Vagina (tissue), 2 donors: ENCODE results near the gene INTS7. TPM values are rescaled to one million over a fixed set of nuclear protein-coding genes. Genes with fewer than 3 reads are reported as not detected.

Experiments used
- DNase-seq, 2 donors: peaks; one replicate each; pipeline ENCODE4 v3.0.0-alpha.2; 2017; ENCODE audit errors: extremely low spot score in 2 of 2
- H3K27ac ChIP-seq: fragments of 200-600 bp; sonication (generic); one replicate; pipeline ENCODE4 v1.5.1; 2019
- H3K27me3 ChIP-seq: fragments of 200-600 bp; sonication (generic); one replicate; pipeline ENCODE4 v1.5.1; 2019
- H3K36me3 ChIP-seq, 2 donors: fragments of 200-600 bp; sonication (generic); one replicate each; pipeline ENCODE4 v1.5.1; 2017 to 2019
- H3K4me1 ChIP-seq: fragments of 200-600 bp; sonication (generic); one replicate; pipeline ENCODE4 v1.5.1; 2019
- H3K4me3 ChIP-seq, 2 donors: fragments of 200-600 bp; sonication (generic); 1 replicate in 1 of 2; 2 replicates in 1 of 2; pipeline ENCODE4 v1.5.1; 2016 to 2019
- H3K9me3 ChIP-seq: fragments of 200-600 bp; sonication (generic); one replicate; pipeline ENCODE4 v1.5.1; 2019
- CTCF ChIP-seq, 3 experiments: fragments of 450-650 bp in 2 of 3; fragments of 200-600 bp in 1 of 3; sonication (generic) in 1 of 3; IDR thresholded peaks; one replicate each; pipeline ENCODE4 v1.5.1; 2017 to 2019; ENCODE audit warnings: antibody characterized with exemption in 3 of 3, mild to moderate bottlenecking in 2 of 3, moderate library complexity in 2 of 3
- POLR2A ChIP-seq, 2 donors: fragments of 450-650 bp; IDR thresholded peaks; one replicate each; pipeline ENCODE4 v1.6.1; 2017; ENCODE audit warnings: antibody characterized with exemption in 2 of 2, mild to moderate bottlenecking in 2 of 2, moderate library complexity in 2 of 2
- POLR2AphosphoS5 ChIP-seq, 2 donors: sonication (generic); formaldehyde crosslinking; IDR thresholded peaks; one replicate each; pipeline ENCODE4 v1.9.0; 2017; ENCODE audit warnings: antibody characterized with exemption in 2 of 2, mild to moderate bottlenecking in 2 of 2, low read depth in 1 of 2; ENCODE audit not compliant: insufficient read depth in 1 of 2
- intact Hi-C: fragments of 100-400 bp; cut with DNase I; formaldehyde crosslinking; loops from one replicate; pipeline ENCODE4 v1.15.1; 2023
- total RNA-seq: library from RNA; depleted of rRNA; stranded (reverse); fragments of >200 nt; gene quantifications from one replicate; pipeline ENCODE4 v1.2.3, GENCODE V29; 2016

The INTS7 gene
- total RNA-seq, 1 donor from 2014 or later, result 10.8 TPM

- no peak for DNase-seq
- intact Hi-C loops, result loop anchor here (5.0 kb wide), 1 partner anchor 1552 kb away; no protein-coding TSS in a partner anchor
- no peaks in the 10 kb centered on the region for H3K27me3 ChIP-seq
- H3K36me3 ChIP-seq, result no peaks in the 10 kb centered on the region
- H3K4me1 ChIP-seq, result no peaks in the 10 kb centered on the region
- TF ChIP-seq POLR2AphosphoS5 (IDR thresholded peaks at IDR 0.05; ENCODE audit: insufficient read depth in 1 of 2, low read depth in 1 of 2) (no peak), CTCF (IDR thresholded peaks at IDR 0.05) (no peak), POLR2A (IDR thresholded peaks at IDR 0.05) (no peak)
- no peak overlapping the region for H3K27ac ChIP-seq
- no peaks in the 10 kb centered on the region for H3K9me3 ChIP-seq
- no peak overlapping the region for H3K4me3 ChIP-seq
Observed at GRCh38 chr1:211985556-211986264, 49.6 kb downstream of the INTS7 start.

GRCh38 chr1:211978596-211978995 is 56.8 kb downstream of the INTS7 start:
- peaks cover 8% of the 10 kb centered on the region for H3K4me1 ChIP-seq
- H3K27ac ChIP-seq, result no peak overlapping the region
- no peaks in the 10 kb centered on the region for H3K9me3 ChIP-seq
- H3K4me3 ChIP-seq, result no peak overlapping the region
- intact Hi-C loops, result no loop called here
- no peaks in the 10 kb centered on the region for H3K27me3 ChIP-seq
- TF ChIP-seq CTCF (IDR thresholded peaks at IDR 0.05), result no peak
- no peak for TF ChIP-seq POLR2AphosphoS5 (IDR thresholded peaks at IDR 0.05; ENCODE audit: insufficient read depth in 1 of 2, low read depth in 1 of 2)
- TF ChIP-seq POLR2A (IDR thresholded peaks at IDR 0.05), result no peak
- DNase-seq, result no peak
- H3K36me3 ChIP-seq, result peaks cover 0 to 8% of the 10 kb centered on the region in 2 donors

GRCh38 chr1:211975152-211975941 is 60.0 kb downstream of the INTS7 start:
- Histone ChIP-seq H3K27ac (no peak overlapping the region), H3K9me3 (no peaks in the 10 kb centered on the region), H3K36me3 (peaks cover 0 to 7% of the 10 kb centered on the region in 2 donors), H3K27me3 (no peaks in the 10 kb centered on the region), H3K4me3 (no peak overlapping the region), H3K4me1 (peaks cover 8% of the 10 kb centered on the region)
- no peak for DNase-seq
- no peak for TF ChIP-seq POLR2A (IDR thresholded peaks at IDR 0.05)
- TF ChIP-seq CTCF (IDR thresholded peaks at IDR 0.05), result no peak
- no peak for TF ChIP-seq POLR2AphosphoS5 (IDR thresholded peaks at IDR 0.05; ENCODE audit: insufficient read depth in 1 of 2, low read depth in 1 of 2)
- intact Hi-C loops, result no loop called here

GRCh38 chr1:211973541-211973940 is 61.8 kb downstream of the INTS7 start:
- no peak overlapping the region for H3K4me3 ChIP-seq
- TF ChIP-seq CTCF (IDR thresholded peaks at IDR 0.05), result no peak
- no peak for TF ChIP-seq POLR2A (IDR thresholded peaks at IDR 0.05)
- no peak for TF ChIP-seq POLR2AphosphoS5 (IDR thresholded peaks at IDR 0.05; ENCODE audit: insufficient read depth in 1 of 2, low read depth in 1 of 2)

More at GRCh38 chr1:211973541-211973940, 61.8 kb downstream of the INTS7 start:
- peaks cover 8% of the 10 kb centered on the region for H3K4me1 ChIP-seq
- H3K36me3 ChIP-seq, result no peaks in the 10 kb centered on the region
- no peak for DNase-seq
- no peaks in the 10 kb centered on the region for H3K9me3 ChIP-seq
- H3K27me3 ChIP-seq, result no peaks in the 10 kb centered on the region
- no peak overlapping the region for H3K27ac ChIP-seq
- intact Hi-C loops, result loop anchor here (2.0 kb wide), 1 partner anchor 15 kb away; no protein-coding TSS in a partner anchor
